ENCODE measurements around the gene UAP1L1. TPM values are rescaled to one million over a fixed set of nuclear protein-coding genes. Genes with fewer than 3 reads are reported as not detected.

The UAP1L1 gene
- total RNA-seq, 2 experiments from 2014 or later: 6.5 to 6.8 TPM

DNA sequence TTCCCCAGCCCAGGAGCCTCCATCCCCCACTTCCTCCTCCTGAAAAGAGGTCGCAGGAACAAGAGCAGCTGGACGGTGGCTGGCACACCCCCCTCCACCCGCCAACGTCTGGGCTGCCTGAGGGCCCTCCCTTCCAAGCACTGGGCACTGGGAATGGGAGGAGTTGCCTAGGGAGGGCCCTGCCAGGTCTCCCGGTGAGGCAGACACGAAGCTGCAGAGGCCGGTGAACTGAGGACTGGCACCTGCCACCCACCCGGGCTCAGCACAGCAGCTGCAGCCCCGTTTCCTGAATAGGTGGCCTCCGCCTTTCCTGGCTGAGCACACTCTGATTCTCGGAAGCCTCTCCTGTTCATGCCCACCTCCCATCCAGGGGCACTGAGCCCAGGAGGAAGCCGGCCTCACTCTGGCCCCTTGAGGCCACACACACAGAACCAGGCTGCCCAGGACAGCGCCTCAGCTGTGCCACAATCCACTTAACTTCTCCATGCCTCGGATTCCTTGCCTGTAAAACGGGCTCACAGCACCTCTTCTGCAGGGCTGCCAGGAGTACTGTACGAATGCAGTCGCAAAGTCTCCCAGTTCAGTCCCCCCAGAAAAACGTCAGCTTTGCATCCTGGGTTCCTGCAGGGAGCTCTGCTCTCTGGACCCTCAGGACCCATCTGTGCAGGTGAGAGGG is 32.7 kb upstream of the UAP1L1 start:
- POLR2A ChIA-PET: interaction anchor here (0.6 kb wide), 1 partner anchor 316 kb away, joined by 3 read pairs; no protein-coding TSS in a partner anchor
- no peak for ATAC-seq (ENCODE audit: poor library complexity)
- CTCF ChIA-PET: interaction anchor here (1.3 to 2.2 kb wide), 3 partner anchors 10 to 19 kb away, joined by 4 to 6 read pairs (median 5); no protein-coding TSS in a partner anchor

DNA sequence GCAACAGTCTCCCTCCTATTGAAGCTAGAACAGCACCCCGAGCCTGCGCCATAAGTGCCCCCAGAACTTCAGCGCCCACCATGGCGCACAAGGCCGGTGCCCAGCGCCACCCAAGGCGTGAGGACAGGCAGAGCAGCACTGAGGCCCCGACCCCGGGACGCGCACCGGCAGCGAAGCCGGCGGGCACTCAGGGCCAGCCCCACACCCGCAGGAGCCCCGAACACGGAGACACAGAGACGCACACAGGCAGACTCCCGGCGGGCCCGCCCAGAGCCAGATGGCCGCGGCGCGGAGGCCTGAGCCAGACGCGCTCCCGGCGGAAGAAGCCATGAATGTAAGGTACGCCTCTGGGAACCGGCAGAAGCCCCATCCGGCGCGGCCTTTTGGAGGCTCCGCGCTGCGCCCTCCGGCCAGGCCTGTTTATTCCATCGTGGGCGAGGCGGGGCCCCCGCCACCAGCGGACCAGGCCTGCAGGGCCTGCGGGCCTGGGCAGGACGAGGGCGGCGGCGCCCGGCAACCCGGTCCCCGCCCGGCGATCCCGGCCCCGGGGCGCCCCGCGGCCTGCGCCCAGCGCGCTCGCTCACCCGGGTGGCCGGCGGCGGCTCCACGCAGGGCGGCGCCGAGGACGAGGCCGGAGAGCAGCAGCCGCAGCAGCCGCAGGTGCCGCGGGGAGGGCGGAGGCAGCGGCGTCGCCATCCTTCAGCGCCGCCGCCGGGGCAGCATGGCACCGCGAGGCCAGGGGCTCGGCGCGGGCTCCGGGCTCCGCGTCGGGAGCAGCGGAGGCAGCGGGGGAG is 31.8 kb upstream of the UAP1L1 start:
- Mint-ChIP-seq H3K4me1 (ENCODE audit: low read depth) (no peaks in the 10 kb centered on the region), H3K9me3 (no peaks in the 10 kb centered on the region), H3K27me3 (peaks cover 40% of the 10 kb centered on the region), H3K27ac (no peak overlapping the region), H3K4me3 (peak overlapping the region; percentile 51), H3K36me3 (ENCODE audit: low read depth) (no peaks in the 10 kb centered on the region)
- Histone ChIP-seq H3K27me3 (ENCODE audit: control insufficient read depth in 1 of 2, insufficient read depth in 2 of 2, low read length in 2 of 2) (peaks cover 60 to 61% of the 10 kb centered on the region in 2 experiments), H3K9me3 (ENCODE audit: control insufficient read depth in 1 of 2, insufficient read depth in 1 of 2, low read length in 2 of 2) (peaks cover 0 to 46% of the 10 kb centered on the region in 2 experiments), H3K36me3 (ENCODE audit: insufficient read depth, low read length) (no peaks in the 10 kb centered on the region), H3K4me1 (ENCODE audit: insufficient read depth, low read length) (peaks cover 44% of the 10 kb centered on the region), H3K4me3 (ENCODE audit: low read length) (peak overlapping the region; percentile 55), H3K27ac (ENCODE audit: low read depth in 1 of 2, low read length in 2 of 2) (no peak overlapping the region)
- TF ChIP-seq, protein P1, sequence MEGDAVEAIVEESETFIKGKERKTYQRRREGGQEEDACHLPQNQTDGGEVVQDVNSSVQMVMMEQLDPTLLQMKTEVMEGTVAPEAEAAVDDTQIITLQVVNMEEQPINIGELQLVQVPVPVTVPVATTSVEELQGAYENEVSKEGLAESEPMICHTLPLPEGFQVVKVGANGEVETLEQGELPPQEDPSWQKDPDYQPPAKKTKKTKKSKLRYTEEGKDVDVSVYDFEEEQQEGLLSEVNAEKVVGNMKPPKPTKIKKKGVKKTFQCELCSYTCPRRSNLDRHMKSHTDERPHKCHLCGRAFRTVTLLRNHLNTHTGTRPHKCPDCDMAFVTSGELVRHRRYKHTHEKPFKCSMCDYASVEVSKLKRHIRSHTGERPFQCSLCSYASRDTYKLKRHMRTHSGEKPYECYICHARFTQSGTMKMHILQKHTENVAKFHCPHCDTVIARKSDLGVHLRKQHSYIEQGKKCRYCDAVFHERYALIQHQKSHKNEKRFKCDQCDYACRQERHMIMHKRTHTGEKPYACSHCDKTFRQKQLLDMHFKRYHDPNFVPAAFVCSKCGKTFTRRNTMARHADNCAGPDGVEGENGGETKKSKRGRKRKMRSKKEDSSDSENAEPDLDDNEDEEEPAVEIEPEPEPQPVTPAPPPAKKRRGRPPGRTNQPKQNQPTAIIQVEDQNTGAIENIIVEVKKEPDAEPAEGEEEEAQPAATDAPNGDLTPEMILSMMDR (IDR thresholded peaks at IDR 0.05): no peak
- DNase-seq: peak in 1 of 14 experiments; percentile 43
- CTCF ChIA-PET: interaction anchor here (1.2 to 2.2 kb wide), 5 partner anchors 10 to 73 kb away, joined by 3 to 19 read pairs (median 5); no protein-coding TSS in a partner anchor
- ATAC-seq (ENCODE audit: poor library complexity): no peak
- intact Hi-C loops (cut with DNase I, micrococcal nuclease): loop anchor here (1.0 to 5.0 kb wide), 3 partner anchors 19 to 182 kb away; partner anchors contain the start of genes RNF224 (in 2 of the 2) and CYSRT1 (in 1 of the 2)
- POLR2A ChIA-PET: no interaction called here

More for the DNA sequence above, 32.7 kb upstream of the UAP1L1 start:
- no peak for DNase-seq
- peaks cover 41% of the 10 kb centered on the region for H3K4me1 ChIP-seq (ENCODE audit: insufficient read depth, low read length)
- Mint-ChIP-seq H3K4me1 (ENCODE audit: low read depth) (no peaks in the 10 kb centered on the region), H3K4me3 (peak overlapping the region; percentile 51), H3K9me3 (no peaks in the 10 kb centered on the region), H3K36me3 (ENCODE audit: low read depth) (no peaks in the 10 kb centered on the region), H3K27me3 (peaks cover 31% of the 10 kb centered on the region), H3K27ac (no peak overlapping the region)
- peaks cover 0 to 37% of the 10 kb centered on the region in 2 experiments for H3K9me3 ChIP-seq (ENCODE audit: control insufficient read depth in 1 of 2, insufficient read depth in 1 of 2, low read length in 2 of 2)
- H3K27ac ChIP-seq (ENCODE audit: low read depth in 1 of 2, low read length in 2 of 2): no peak overlapping the region
- TF ChIP-seq, protein P1 (IDR thresholded peaks at IDR 0.05): no peak
- peaks cover 52 to 53% of the 10 kb centered on the region in 2 experiments for H3K27me3 ChIP-seq (ENCODE audit: control insufficient read depth in 1 of 2, insufficient read depth in 2 of 2, low read length in 2 of 2)
- peak overlapping the region; percentile 47 for H3K4me3 ChIP-seq (ENCODE audit: low read length)
- intact Hi-C loops (cut with DNase I, micrococcal nuclease): loop anchor here in 1 of 2 experiments (5.0 kb wide), 1 partner anchor 183 kb away; the partner anchor contains the start of genes CYSRT1 and RNF224
- no peaks in the 10 kb centered on the region for H3K36me3 ChIP-seq (ENCODE audit: insufficient read depth, low read length)

GRCh38 chr9:137046088-137046787 is 31.1 kb upstream of the UAP1L1 start, which contains the start of gene NPDC1:
Gene NPDC1 (minus strand): TSS chr9:137046177. CDS start chr9:137045989, 188 bp downstream.
- Mint-ChIP-seq H3K9me3 (no peaks in the 10 kb centered on the region), H3K4me3 (peak within 1 kb of the TSS; percentile 51), H3K4me1 (ENCODE audit: low read depth) (no peaks in the 10 kb centered on the region), H3K36me3 (ENCODE audit: low read depth) (no peaks in the 10 kb centered on the region), H3K27me3 (peaks cover 44% of the 10 kb centered on the region), H3K27ac (no peak within 1 kb of the TSS)
- ATAC-seq (ENCODE audit: poor library complexity): peak; percentile 87
- DNase-seq: peak; percentile 67 to 90 (median 75)
- intact Hi-C loops (cut with DNase I, micrococcal nuclease): loop anchor here (1.0 to 5.0 kb wide), 3 partner anchors 18 to 181 kb away; partner anchors contain the start of genes RNF224 (in 2 of the 2) and CYSRT1 (in 1 of the 2)
- TF ChIP-seq, protein P1 (IDR thresholded peaks at IDR 0.05): peak; percentile 77
- ChIA-PET POLR2A (interaction anchor here (0.9 to 1.5 kb wide), 6 partner anchors 11 to 269 kb away, joined by 3 to 8 read pairs (median 4); partner anchors contain the start of gene MAN1B1), CTCF (interaction anchor here (0.6 to 2.2 kb wide), 22 partner anchors 11 to 318 kb away, joined by 3 to 38 read pairs (median 4); partner anchors contain the start of genes PAXX, RNF224, SAPCD2 and TMEM141)
- Histone ChIP-seq H3K4me1 (ENCODE audit: insufficient read depth, low read length) (peaks cover 44% of the 10 kb centered on the region), H3K27ac (ENCODE audit: low read depth in 1 of 2, low read length in 2 of 2) (no peak within 1 kb of the TSS), H3K36me3 (ENCODE audit: insufficient read depth, low read length) (no peaks in the 10 kb centered on the region), H3K4me3 (ENCODE audit: low read length) (peak within 1 kb of the TSS; percentile 55), H3K27me3 (ENCODE audit: control insufficient read depth in 1 of 2, insufficient read depth in 2 of 2, low read length in 2 of 2) (peaks cover 68 to 69% of the 10 kb centered on the region in 2 experiments), H3K9me3 (ENCODE audit: control insufficient read depth in 1 of 2, insufficient read depth in 1 of 2, low read length in 2 of 2) (peaks cover 0 to 49% of the 10 kb centered on the region in 2 experiments)

Data from CD4-positive, alpha-beta T cell (primary cell).